ENCODE measurements around the gene CMIP.

GRCh38 chr16:81655469-81656162 is 211.0 kb downstream of the CMIP start:
- no peak for TF ChIP-seq CTCF (IDR thresholded peaks at IDR 0.05)
- no peak for TF ChIP-seq POLR2A (IDR thresholded peaks at IDR 0.05)
